ENCODE results near the gene CHSY3.

CHSY3 gene

DNA sequence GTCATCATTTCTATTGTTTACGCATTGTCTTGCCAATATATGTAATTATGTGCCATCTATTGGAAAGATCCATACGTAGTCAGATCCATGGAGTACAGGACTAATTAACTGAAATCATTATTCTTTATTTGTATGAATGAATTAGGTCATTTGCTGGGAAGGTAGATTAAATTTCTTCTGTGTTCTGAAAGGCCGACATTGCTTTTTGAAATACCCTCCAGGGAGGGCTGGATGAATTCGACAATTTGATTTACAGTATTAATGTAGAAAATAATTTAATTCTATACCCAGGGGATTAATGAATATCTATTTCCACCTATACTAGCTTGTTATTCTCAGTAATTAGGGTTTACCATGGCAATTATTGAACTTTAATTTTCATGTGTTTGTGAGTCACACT lies 117.6 kb downstream of the CHSY3 start:
- Histone ChIP-seq H3K27me3 (ENCODE audit: insufficient read depth, insufficient read length) (no peaks in the 10 kb centered on the region), H3K4me3 (ENCODE audit: insufficient read length, low read depth) (no peak overlapping the region), H3K36me3 (ENCODE audit: insufficient read depth, insufficient read length, low read length) (no peaks in the 10 kb centered on the region), H3K4me1 (ENCODE audit: insufficient read depth, insufficient read length) (peaks cover 2% of the 10 kb centered on the region), H3K9ac (ENCODE audit: insufficient read length, low read depth) (no peak overlapping the region), H3K9me3 (ENCODE audit: insufficient read depth, low read length) (no peaks in the 10 kb centered on the region)
- DNase-seq (ENCODE audit: low read depth, low spot score), result no peak
- no peak for TF ChIP-seq YY1 (IDR thresholded peaks at IDR 0.05; ENCODE audit: insufficient read depth, insufficient read length)
- TF ChIP-seq ZNF274 (IDR thresholded peaks at IDR 0.05; ENCODE audit: low read depth, low read length), result no peak
- no peak for TF ChIP-seq SUZ12 (IDR thresholded peaks at IDR 0.05; ENCODE audit: extremely low read depth, insufficient read depth, insufficient read length)

DNA sequence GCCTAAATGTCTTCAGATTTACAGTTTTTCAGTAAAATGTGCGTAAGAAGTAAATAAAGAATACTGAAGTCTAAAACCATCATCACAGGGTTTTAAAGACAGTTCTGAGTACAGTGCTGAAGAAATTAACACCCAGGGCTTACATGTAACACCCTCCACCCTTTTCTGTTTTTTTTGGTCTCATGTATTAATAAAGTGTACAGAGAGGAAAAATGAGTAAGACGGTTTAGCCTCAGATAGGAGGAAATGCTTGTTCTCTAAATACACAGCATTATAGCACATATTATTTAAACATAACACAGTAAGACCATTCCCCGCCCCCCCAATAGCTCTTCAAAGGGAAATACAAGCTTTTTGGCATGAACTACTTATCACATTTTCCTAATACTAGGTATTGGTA lies 119.3 kb downstream of the CHSY3 start:
- peaks cover 2% of the 10 kb centered on the region for H3K4me1 ChIP-seq (ENCODE audit: insufficient read depth, insufficient read length)
- TF ChIP-seq ZNF274 (IDR thresholded peaks at IDR 0.05; ENCODE audit: low read depth, low read length) (no peak), SUZ12 (IDR thresholded peaks at IDR 0.05; ENCODE audit: extremely low read depth, insufficient read depth, insufficient read length) (no peak)
- no peaks in the 10 kb centered on the region for H3K27me3 ChIP-seq (ENCODE audit: insufficient read depth, insufficient read length)
- H3K9me3 ChIP-seq (ENCODE audit: insufficient read depth, low read length), result no peaks in the 10 kb centered on the region
- H3K4me3 ChIP-seq (ENCODE audit: insufficient read length, low read depth), result no peak overlapping the region
- no peaks in the 10 kb centered on the region for H3K36me3 ChIP-seq (ENCODE audit: insufficient read depth, insufficient read length, low read length)
- no peak for DNase-seq (ENCODE audit: low read depth, low spot score)
- no peak overlapping the region for H3K9ac ChIP-seq (ENCODE audit: insufficient read length, low read depth)

DNA sequence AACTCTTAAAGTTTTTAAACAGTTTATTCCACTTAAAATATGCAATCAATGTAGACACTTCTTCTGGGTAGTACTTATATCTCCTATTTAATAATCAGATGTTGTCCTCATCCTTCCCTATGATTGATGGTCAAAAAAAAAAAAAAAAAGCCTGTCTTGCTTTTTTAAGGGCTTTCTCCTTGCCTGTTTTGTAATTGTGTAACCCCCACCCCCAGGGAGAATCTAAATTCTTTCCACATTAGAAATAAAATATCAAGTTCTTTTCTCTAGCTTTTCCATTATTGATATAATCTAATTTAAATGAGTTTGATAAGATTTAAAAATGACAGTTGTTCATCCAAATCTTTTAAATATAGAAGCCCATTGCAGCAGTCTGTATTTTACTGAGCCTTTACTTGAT lies 119.7 kb downstream of the CHSY3 start:
- TF ChIP-seq ZNF274 (IDR thresholded peaks at IDR 0.05; ENCODE audit: low read depth, low read length) (no peak), SUZ12 (IDR thresholded peaks at IDR 0.05; ENCODE audit: extremely low read depth, insufficient read depth, insufficient read length) (no peak), YY1 (IDR thresholded peaks at IDR 0.05; ENCODE audit: insufficient read depth, insufficient read length) (no peak)
- Histone ChIP-seq H3K4me1 (ENCODE audit: insufficient read depth, insufficient read length) (no peaks in the 10 kb centered on the region), H3K4me3 (ENCODE audit: insufficient read length, low read depth) (no peak overlapping the region), H3K36me3 (ENCODE audit: insufficient read depth, insufficient read length, low read length) (no peaks in the 10 kb centered on the region), H3K9me3 (ENCODE audit: insufficient read depth, low read length) (no peaks in the 10 kb centered on the region), H3K9ac (ENCODE audit: insufficient read length, low read depth) (no peak overlapping the region), H3K27me3 (ENCODE audit: insufficient read depth, insufficient read length) (no peaks in the 10 kb centered on the region)
- DNase-seq (ENCODE audit: low read depth, low spot score), result no peak

DNA sequence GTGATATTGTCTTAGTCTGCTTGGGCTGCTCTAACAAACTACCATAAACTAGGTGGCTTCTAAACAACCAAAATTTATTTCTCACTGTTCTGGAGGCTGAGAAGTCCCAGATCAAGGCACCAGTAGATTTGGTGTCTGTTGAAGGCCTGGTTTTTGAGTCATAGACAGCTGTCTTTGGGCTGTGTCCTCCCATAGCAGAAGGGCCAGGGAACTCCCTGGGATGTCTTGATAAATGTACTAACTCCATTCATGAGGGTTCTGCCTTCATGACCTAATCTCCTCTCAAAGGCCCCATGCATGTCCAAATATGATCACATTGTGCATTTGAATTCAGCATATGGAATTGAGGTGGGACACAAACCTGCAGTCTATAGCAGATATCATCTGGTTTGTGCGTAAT lies 121.2 kb downstream of the CHSY3 start:
- Histone ChIP-seq H3K4me1 (ENCODE audit: insufficient read depth, insufficient read length) (no peaks in the 10 kb centered on the region), H3K9ac (ENCODE audit: insufficient read length, low read depth) (no peak overlapping the region), H3K4me3 (ENCODE audit: insufficient read length, low read depth) (no peak overlapping the region), H3K36me3 (ENCODE audit: insufficient read depth, insufficient read length, low read length) (no peaks in the 10 kb centered on the region), H3K27me3 (ENCODE audit: insufficient read depth, insufficient read length) (no peaks in the 10 kb centered on the region), H3K9me3 (ENCODE audit: insufficient read depth, low read length) (no peaks in the 10 kb centered on the region)
- DNase-seq (ENCODE audit: low read depth, low spot score), result no peak
- TF ChIP-seq ZNF274 (IDR thresholded peaks at IDR 0.05; ENCODE audit: low read depth, low read length) (no peak), SUZ12 (IDR thresholded peaks at IDR 0.05; ENCODE audit: extremely low read depth, insufficient read depth, insufficient read length) (no peak), YY1 (IDR thresholded peaks at IDR 0.05; ENCODE audit: insufficient read depth, insufficient read length) (no peak)

DNA sequence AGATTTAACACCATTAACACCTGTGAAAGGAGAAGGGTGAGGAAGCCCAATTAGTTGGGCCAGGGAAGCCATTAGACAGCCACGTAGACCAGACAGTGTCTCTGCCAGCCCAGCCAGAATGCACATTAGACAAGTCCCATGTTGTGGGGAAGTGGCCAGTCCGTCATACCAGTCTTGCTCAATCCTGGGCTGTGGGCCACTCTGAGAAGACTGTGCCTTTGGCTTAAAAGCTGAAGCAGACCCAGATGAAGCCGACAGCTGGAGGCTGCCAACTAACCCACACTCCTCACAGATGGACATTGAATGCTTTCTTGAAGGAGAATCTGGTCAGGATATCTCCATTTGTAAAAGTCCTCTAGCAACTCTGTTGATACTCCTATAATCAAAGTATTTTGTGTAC lies 128.5 kb downstream of the CHSY3 start:
- H3K4me3 ChIP-seq (ENCODE audit: insufficient read length, low read depth), result no peak overlapping the region
- H3K4me1 ChIP-seq (ENCODE audit: insufficient read depth, insufficient read length), result no peaks in the 10 kb centered on the region
- DNase-seq (ENCODE audit: low read depth, low spot score), result no peak

DNA sequence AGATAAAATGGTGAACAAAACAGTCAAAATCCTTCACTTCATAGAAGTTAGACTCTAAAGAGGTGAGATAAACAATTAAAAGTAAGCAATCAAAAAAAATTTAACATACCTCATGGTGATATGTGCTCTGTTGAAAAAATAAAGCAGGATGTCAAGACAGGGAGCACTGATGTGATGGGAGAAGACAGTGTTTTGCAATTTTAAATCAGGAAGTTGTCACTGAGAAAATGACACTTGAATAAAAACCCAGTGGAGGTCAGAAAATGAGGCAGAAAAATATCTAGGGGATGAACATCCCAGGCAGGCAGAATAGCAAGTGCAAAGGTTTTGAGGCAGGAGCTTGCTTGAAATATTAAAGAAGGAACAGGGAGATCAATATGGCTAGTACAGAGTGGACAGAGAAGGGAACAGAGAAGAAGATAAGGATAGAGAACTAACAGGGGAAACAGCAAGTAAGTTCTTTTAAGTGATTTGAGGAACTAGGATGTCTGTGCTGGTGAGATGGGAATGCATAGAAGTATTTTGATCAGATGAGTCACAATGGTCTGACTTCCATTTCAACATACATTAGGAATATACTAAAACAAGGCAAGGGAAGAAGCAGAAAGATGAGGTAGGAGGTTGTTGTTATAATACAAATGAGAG lies 130.4 kb downstream of the CHSY3 start:
- no peak for DNase-seq (ENCODE audit: low read depth, low spot score)
- TF ChIP-seq ZNF274 (IDR thresholded peaks at IDR 0.05; ENCODE audit: low read depth, low read length) (no peak), SUZ12 (IDR thresholded peaks at IDR 0.05; ENCODE audit: extremely low read depth, insufficient read depth, insufficient read length) (no peak), YY1 (IDR thresholded peaks at IDR 0.05; ENCODE audit: insufficient read depth, insufficient read length) (no peak)
- H3K9me3 ChIP-seq (ENCODE audit: insufficient read depth, low read length), result no peaks in the 10 kb centered on the region
- H3K36me3 ChIP-seq (ENCODE audit: insufficient read depth, insufficient read length, low read length), result no peaks in the 10 kb centered on the region
- no peak overlapping the region for H3K4me3 ChIP-seq (ENCODE audit: insufficient read length, low read depth)
- no peaks in the 10 kb centered on the region for H3K27me3 ChIP-seq (ENCODE audit: insufficient read depth, insufficient read length)
- H3K4me1 ChIP-seq (ENCODE audit: insufficient read depth, insufficient read length), result no peaks in the 10 kb centered on the region
- H3K9ac ChIP-seq (ENCODE audit: insufficient read length, low read depth), result no peak overlapping the region

More for the DNA sequence above, 128.5 kb downstream of the CHSY3 start:
- Histone ChIP-seq H3K36me3 (ENCODE audit: insufficient read depth, insufficient read length, low read length) (no peaks in the 10 kb centered on the region), H3K9me3 (ENCODE audit: insufficient read depth, low read length) (no peaks in the 10 kb centered on the region), H3K9ac (ENCODE audit: insufficient read length, low read depth) (no peak overlapping the region), H3K27me3 (ENCODE audit: insufficient read depth, insufficient read length) (no peaks in the 10 kb centered on the region)
- TF ChIP-seq SUZ12 (IDR thresholded peaks at IDR 0.05; ENCODE audit: extremely low read depth, insufficient read depth, insufficient read length), result no peak
- TF ChIP-seq YY1 (IDR thresholded peaks at IDR 0.05; ENCODE audit: insufficient read depth, insufficient read length), result no peak
- TF ChIP-seq ZNF274 (IDR thresholded peaks at IDR 0.05; ENCODE audit: low read depth, low read length), result no peak

DNA sequence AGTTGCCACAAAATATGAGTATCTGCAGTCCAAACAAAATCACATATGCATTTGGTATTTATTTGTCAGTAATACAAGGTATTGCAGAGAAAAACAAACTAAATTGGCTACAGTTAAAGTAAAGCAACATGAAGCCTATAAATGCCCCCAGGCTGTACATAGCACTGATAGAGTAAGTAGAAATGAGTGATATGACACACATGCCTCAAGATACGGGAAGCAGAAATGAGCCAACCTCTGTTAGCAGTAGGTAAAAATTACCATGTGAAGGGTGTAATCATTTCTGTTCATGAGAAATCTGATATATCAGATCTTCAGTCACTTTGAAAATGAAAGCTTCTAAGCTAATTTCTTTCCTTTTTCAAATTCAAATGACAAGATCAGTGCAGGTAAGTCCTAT lies 131.1 kb downstream of the CHSY3 start:
- no peak for DNase-seq (ENCODE audit: low read depth, low spot score)
- H3K4me1 ChIP-seq (ENCODE audit: insufficient read depth, insufficient read length), result no peaks in the 10 kb centered on the region

More for the DNA sequence above, 131.1 kb downstream of the CHSY3 start:
- Histone ChIP-seq H3K9ac (ENCODE audit: insufficient read length, low read depth) (no peak overlapping the region), H3K27me3 (ENCODE audit: insufficient read depth, insufficient read length) (no peaks in the 10 kb centered on the region), H3K4me3 (ENCODE audit: insufficient read length, low read depth) (no peak overlapping the region), H3K9me3 (ENCODE audit: insufficient read depth, low read length) (no peaks in the 10 kb centered on the region), H3K36me3 (ENCODE audit: insufficient read depth, insufficient read length, low read length) (no peaks in the 10 kb centered on the region)
- TF ChIP-seq YY1 (IDR thresholded peaks at IDR 0.05; ENCODE audit: insufficient read depth, insufficient read length) (no peak), SUZ12 (IDR thresholded peaks at IDR 0.05; ENCODE audit: extremely low read depth, insufficient read depth, insufficient read length) (no peak), ZNF274 (IDR thresholded peaks at IDR 0.05; ENCODE audit: low read depth, low read length) (no peak)

Data from NT2/D1 (cell line).